Measurements from ENCODE around the gene ZFP1. TPM values are rescaled to one million over a fixed set of nuclear protein-coding genes. Genes with fewer than 3 reads are reported as not detected.

ZFP1 gene
- total and polyA plus RNA-seq, 9 of the 15 experiments (the other 6 are each of a cell fraction or from before 2014, with no cell fraction given), result 2.6 to 14.7 (median 11.6) TPM

DNA sequence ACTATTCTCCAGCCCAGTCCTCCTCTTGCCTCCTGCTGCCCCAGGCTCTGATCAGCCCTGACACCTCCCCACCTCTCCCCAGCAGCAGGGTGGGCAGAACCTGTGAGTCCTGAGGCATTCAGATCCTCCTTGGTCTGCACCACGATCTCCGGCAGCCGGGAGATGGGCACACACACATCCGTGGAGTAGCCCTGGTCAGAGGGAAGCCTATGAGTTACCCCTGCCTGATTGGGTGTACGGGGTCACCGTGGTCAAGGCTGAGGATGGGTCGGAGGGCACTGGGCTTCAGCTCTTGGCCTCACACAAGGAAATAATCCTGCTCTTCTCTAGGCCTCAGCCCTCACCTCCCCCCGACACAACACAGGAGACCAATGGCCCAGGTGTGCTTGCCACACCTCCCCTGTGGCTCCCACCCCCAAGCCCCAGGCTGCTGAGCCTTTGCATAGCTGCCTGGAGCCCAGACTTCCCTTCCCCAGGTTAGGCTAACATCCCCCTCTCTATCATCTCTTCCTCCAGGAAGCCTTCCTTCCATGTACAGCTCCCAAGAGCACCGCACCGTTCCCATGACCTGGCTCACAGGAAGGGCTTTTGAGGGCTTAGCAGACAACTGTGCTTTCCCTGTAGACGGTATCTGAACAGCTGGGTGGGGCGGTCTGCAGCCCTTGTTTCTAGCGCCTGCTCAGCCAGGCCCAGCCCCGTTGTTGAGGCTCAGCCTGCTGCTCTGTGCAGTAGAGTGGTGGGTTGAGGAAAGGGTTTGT lies 35.4 kb upstream of the ZFP1 start:
- H3K4me1 ChIP-seq (replicated peaks in 1 of 2; ENCODE audit: control insufficient read depth in 2 of 2, insufficient read depth in 2 of 2, low read length in 2 of 2), result peaks cover 15 to 77% of the 10 kb centered on the region in 2 experiments; a peak in 4 of 5 replicates
- in situ Hi-C loops (cut with MboI), result no loop called here
- no TSS peak for BruUV-seq (replicated peaks)
- TF ChIP-seq, protein P1, sequence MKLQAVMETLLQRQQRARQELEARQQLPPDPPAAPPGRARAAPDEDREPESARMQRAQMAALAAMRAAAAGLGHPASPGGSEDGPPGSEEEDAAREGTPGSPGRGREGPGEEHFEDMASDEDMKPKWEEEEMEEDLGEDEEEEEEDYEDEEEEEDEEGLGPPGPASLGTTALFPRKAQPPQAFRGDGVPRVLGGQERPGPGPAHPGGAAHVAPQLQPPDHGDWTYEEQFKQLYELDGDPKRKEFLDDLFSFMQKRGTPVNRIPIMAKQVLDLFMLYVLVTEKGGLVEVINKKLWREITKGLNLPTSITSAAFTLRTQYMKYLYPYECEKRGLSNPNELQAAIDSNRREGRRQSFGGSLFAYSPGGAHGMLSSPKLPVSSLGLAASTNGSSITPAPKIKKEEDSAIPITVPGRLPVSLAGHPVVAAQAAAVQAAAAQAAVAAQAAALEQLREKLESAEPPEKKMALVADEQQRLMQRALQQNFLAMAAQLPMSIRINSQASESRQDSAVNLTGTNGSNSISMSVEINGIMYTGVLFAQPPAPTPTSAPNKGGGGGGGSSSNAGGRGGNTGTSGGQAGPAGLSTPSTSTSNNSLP (IDR thresholded peaks at IDR 0.05; ENCODE audit: borderline replicate concordance, low read depth, low read length), result no peak
- no peak for TF ChIP-seq CHCHD3 (CRISPR knock-in tag; IDR thresholded peaks at IDR 0.05)
- no peak for TF ChIP-seq SMARCE1 (IDR thresholded peaks at IDR 0.05)
- TF ChIP-seq, protein P2, sequence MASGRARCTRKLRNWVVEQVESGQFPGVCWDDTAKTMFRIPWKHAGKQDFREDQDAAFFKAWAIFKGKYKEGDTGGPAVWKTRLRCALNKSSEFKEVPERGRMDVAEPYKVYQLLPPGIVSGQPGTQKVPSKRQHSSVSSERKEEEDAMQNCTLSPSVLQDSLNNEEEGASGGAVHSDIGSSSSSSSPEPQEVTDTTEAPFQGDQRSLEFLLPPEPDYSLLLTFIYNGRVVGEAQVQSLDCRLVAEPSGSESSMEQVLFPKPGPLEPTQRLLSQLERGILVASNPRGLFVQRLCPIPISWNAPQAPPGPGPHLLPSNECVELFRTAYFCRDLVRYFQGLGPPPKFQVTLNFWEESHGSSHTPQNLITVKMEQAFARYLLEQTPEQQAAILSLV (tag; IDR thresholded peaks at IDR 0.05), result no peak
- TF ChIP-seq TFAP4 (CRISPR knock-in tag; IDR thresholded peaks at IDR 0.05; ENCODE audit: borderline replicate concordance), result peak; percentile 64; the same call in 1 of the 2 replicates
- TF ChIP-seq ASH1L (IDR thresholded peaks at IDR 0.05; ENCODE audit: borderline replicate concordance, low read depth, partially characterized antibody), result no peak
- no peak for TF ChIP-seq HDAC6 (IDR thresholded peaks at IDR 0.05; ENCODE audit: low read depth, low read length)
- no peak for TF ChIP-seq ZNF77 (CRISPR knock-in tag; IDR thresholded peaks at IDR 0.05)
- TF ChIP-seq, protein P3, sequence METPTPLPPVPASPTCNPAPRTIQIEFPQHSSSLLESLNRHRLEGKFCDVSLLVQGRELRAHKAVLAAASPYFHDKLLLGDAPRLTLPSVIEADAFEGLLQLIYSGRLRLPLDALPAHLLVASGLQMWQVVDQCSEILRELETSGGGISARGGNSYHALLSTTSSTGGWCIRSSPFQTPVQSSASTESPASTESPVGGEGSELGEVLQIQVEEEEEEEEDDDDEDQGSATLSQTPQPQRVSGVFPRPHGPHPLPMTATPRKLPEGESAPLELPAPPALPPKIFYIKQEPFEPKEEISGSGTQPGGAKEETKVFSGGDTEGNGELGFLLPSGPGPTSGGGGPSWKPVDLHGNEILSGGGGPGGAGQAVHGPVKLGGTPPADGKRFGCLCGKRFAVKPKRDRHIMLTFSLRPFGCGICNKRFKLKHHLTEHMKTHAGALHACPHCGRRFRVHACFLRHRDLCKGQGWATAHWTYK (CRISPR knock-in tag; IDR thresholded peaks at IDR 0.05), result no peak
- TF ChIP-seq ZFP36 (IDR thresholded peaks at IDR 0.05; ENCODE audit: low read depth, low read length, partially characterized antibody), result peak; percentile 53
- TF ChIP-seq ZNF436 (CRISPR knock-in tag; IDR thresholded peaks at IDR 0.05), result no peak
- no peak for TF ChIP-seq POLR2H (tag; IDR thresholded peaks at IDR 0.05; ENCODE audit: low read depth)
- TF ChIP-seq ELK1 (CRISPR knock-in tag; IDR thresholded peaks at IDR 0.05), result no peak
- no peak for TF ChIP-seq XRCC3 (IDR thresholded peaks at IDR 0.05)
- peak; percentile 34; the same call in 1 of the 2 replicates for TF ChIP-seq ZNF134 (CRISPR knock-in tag; conservative IDR thresholded peaks at IDR 0.05)

More for the DNA sequence above, 35.4 kb upstream of the ZFP1 start:
- no peak overlapping the region for H3K4me2 ChIP-seq (ENCODE audit: insufficient read depth, low read length)
- no peaks in the 10 kb centered on the region for H3K27me3 ChIP-seq (ENCODE audit: control insufficient read depth in 2 of 2, insufficient read depth in 2 of 2, low read length in 2 of 2)
- no peaks in the 10 kb centered on the region for H3K79me2 ChIP-seq (ENCODE audit: control insufficient read depth, insufficient read depth, low read length)
- 65% methylated on average over 13 of the region's 14 CpGs for WGBS (ENCODE audit: insufficient coverage, low coverage, missing lambda C conversion rate)
- H4K20me1 ChIP-seq (replicated peaks; ENCODE audit: control insufficient read depth, insufficient read depth, low read length), result no peaks in the 10 kb centered on the region
- H2AFZ ChIP-seq (ENCODE audit: low read depth, low read length), result no peak overlapping the region
- H3K36me3 ChIP-seq (ENCODE audit: control insufficient read depth, insufficient read depth, low read length), result peaks cover 3% of the 10 kb centered on the region; the same call in 1 of the 3 replicates
- intact Hi-C loops (cut with micrococcal nuclease), result loop anchor here (5.0 kb wide), 1 partner anchor 71 kb away; no protein-coding TSS in a partner anchor
- peak overlapping the region in 1 of 2 experiments; percentile 28; a peak in 2 of 4 replicates for H3K9ac ChIP-seq (ENCODE audit: insufficient read depth in 1 of 2, low read depth in 2 of 2, low read length in 2 of 2)
- no peak overlapping the region for H3K4me3 ChIP-seq
- ATAC-seq, result peak; percentile 6; the same call in 1 of the 3 replicates
- DNase-seq (ENCODE audit: extremely low read depth in 1 of 4, low spot score in 3 of 4), result peak in 1 of 4 experiments; percentile 27
- no peak for FAIRE-seq
- H3K9me1 ChIP-seq (ENCODE audit: control insufficient read depth, insufficient read depth, low read length), result peaks cover 3% of the 10 kb centered on the region
- H3K27ac ChIP-seq (ENCODE audit: extremely low read depth, low read depth, low read length), result no peak overlapping the region
- ChIA-PET POLR2A (interaction anchor here (0.6 to 1.0 kb wide), 3 partner anchors 69 to 631 kb away, joined by 3 to 4 read pairs (median 3); no protein-coding TSS in a partner anchor), CTCF (ENCODE audit: low intra/inter-chr PET ratio) (interaction anchor here (2.7 kb wide), 1 partner anchor 114 kb away, joined by 42 read pairs; the partner anchor contains the start of gene ZNRF1)
- no peaks in the 10 kb centered on the region for H3K9me3 ChIP-seq (replicated peaks; ENCODE audit: control insufficient read depth, insufficient read depth, low read depth, low read length)

Measured in K562 (cell line).